ENCODE data around the gene TMEM244. TPM values are rescaled to one million over a fixed set of nuclear protein-coding genes. Genes with fewer than 3 reads are reported as not detected.
"Not testable (repeated sequence)": the region's sequence is repeated elsewhere in the genome, so short reads cannot be mapped to it uniquely, and the experiment has no call there.

The TMEM244 gene
- total RNA-seq, 4 donors from 2014 or later = not detected

DNA sequence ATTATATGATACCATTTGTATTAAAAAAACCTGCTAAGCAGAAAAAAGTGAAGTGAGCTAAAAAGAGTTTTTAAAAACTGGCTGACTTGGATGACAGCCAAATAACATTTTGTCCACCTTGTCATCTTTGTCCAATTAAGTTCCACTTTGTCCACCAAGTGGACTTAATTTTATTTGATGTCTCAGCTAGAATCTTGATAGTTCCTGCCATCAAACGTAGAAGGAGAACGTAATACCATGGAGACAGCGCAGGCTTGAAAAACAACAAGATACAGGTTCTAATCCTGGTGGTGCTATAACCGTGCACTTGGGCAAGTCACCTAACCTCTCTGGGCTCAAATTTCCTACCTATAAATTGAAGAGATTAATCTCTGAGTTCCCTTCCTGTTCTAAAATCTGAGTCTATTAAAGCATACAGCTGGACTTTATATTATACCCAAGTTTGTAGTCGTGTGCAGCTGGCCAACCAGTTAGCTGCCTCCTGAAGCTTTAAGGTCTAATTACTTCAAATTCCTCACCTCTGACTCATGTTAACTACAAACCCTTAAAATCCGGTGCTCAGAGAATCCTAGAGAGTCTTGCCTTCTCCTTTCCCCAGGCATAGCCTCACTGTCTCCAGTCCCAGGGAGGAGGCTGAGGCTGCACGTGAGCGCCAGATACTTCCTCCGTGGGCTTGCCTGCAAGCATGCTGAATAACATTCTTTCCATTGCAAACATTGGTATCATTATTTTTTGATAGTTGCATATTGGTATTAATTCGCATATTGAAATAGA is 16.8 kb downstream of the TMEM244 start:
- Histone ChIP-seq H3K36me3 (no peaks in the 10 kb centered on the region), H3K4me1 (no peaks in the 10 kb centered on the region), H3K27me3 (peaks cover 0 to 3% of the 10 kb centered on the region in 2 donors), H3K4me3 (no peak overlapping the region), H3K9me3 (no peaks in the 10 kb centered on the region), H3K27ac (no peak overlapping the region)
- DNase-seq = no peak
- no peak for TF ChIP-seq POLR2A (IDR thresholded peaks at IDR 0.05)
- TF ChIP-seq, protein P1, sequence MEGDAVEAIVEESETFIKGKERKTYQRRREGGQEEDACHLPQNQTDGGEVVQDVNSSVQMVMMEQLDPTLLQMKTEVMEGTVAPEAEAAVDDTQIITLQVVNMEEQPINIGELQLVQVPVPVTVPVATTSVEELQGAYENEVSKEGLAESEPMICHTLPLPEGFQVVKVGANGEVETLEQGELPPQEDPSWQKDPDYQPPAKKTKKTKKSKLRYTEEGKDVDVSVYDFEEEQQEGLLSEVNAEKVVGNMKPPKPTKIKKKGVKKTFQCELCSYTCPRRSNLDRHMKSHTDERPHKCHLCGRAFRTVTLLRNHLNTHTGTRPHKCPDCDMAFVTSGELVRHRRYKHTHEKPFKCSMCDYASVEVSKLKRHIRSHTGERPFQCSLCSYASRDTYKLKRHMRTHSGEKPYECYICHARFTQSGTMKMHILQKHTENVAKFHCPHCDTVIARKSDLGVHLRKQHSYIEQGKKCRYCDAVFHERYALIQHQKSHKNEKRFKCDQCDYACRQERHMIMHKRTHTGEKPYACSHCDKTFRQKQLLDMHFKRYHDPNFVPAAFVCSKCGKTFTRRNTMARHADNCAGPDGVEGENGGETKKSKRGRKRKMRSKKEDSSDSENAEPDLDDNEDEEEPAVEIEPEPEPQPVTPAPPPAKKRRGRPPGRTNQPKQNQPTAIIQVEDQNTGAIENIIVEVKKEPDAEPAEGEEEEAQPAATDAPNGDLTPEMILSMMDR (IDR thresholded peaks at IDR 0.05) = no peak
- intact Hi-C loops (cut with DNase I; ENCODE audit: low total_unique reads) = no loop called here

GRCh38 chr6:129843573-129843972 is 17.5 kb downstream of the TMEM244 start:
- Histone ChIP-seq H3K4me1 (no peaks in the 10 kb centered on the region), H3K9me3 (no peaks in the 10 kb centered on the region), H3K36me3 (no peaks in the 10 kb centered on the region), H3K27ac (no peak overlapping the region), H3K4me3 (no peak overlapping the region), H3K27me3 (no peaks in the 10 kb centered on the region)
- intact Hi-C loops (cut with DNase I; ENCODE audit: low total_unique reads) = no loop called here
- TF ChIP-seq, protein P1 (IDR thresholded peaks at IDR 0.05) = no peak
- no peak for TF ChIP-seq POLR2A (IDR thresholded peaks at IDR 0.05)
- no peak for DNase-seq

- no peaks in the 10 kb centered on the region for H3K4me1 ChIP-seq
- no peak overlapping the region for H3K27ac ChIP-seq
- no peaks in the 10 kb centered on the region for H3K9me3 ChIP-seq
- H3K36me3 ChIP-seq = no peaks in the 10 kb centered on the region
- TF ChIP-seq, protein P1 (IDR thresholded peaks at IDR 0.05) = no peak
- TF ChIP-seq POLR2A (IDR thresholded peaks at IDR 0.05) = no peak
- H3K27me3 ChIP-seq = no peaks in the 10 kb centered on the region
- DNase-seq = no peak
- no peak overlapping the region for H3K4me3 ChIP-seq
- intact Hi-C loops (cut with DNase I; ENCODE audit: low total_unique reads) = no loop called here
Measured at GRCh38 chr6:129842881-129843409, 18.2 kb downstream of the TMEM244 start.

GRCh38 chr6:129842137-129842536 is 19.0 kb downstream of the TMEM244 start:
- Histone ChIP-seq H3K36me3 (no peaks in the 10 kb centered on the region), H3K27ac (no peak overlapping the region), H3K4me3 (no peak overlapping the region), H3K27me3 (no peaks in the 10 kb centered on the region), H3K4me1 (no peaks in the 10 kb centered on the region), H3K9me3 (no peaks in the 10 kb centered on the region)
- intact Hi-C loops (cut with DNase I; ENCODE audit: low total_unique reads) = no loop called here
- TF ChIP-seq POLR2A (IDR thresholded peaks at IDR 0.05) = no peak
- TF ChIP-seq, protein P1 (IDR thresholded peaks at IDR 0.05) = no peak
- DNase-seq = no peak

GRCh38 chr6:129839562-129839961 is 21.6 kb downstream of the TMEM244 start:
- H3K9me3 ChIP-seq; DNase-seq; intact Hi-C loops (cut with DNase I; ENCODE audit: low total_unique reads); H3K4me1 ChIP-seq; H3K36me3 ChIP-seq; H3K27me3 ChIP-seq; H3K4me3 ChIP-seq; H3K27ac ChIP-seq: not testable (repeated sequence)
